Measurements from ENCODE around the gene COMMD8. TPM values are rescaled to one million over a fixed set of nuclear protein-coding genes. Genes with fewer than 3 reads are reported as not detected.
A peak's percentile ranks its signal among the peaks of the same experiment; 100 is the strongest.

Gene COMMD8
- total RNA-seq, 4 donors from 2014 or later = 10.1 to 18.5 (median 11.0) TPM

- no peak for DNase-seq (ENCODE audit: low spot score in 2 of 2)
- whole genome bisulfite sequencing = 44% methylated on average over 2 of the region's 2 CpGs
- no peaks in the 10 kb centered on the region for H3K27me3 ChIP-seq
- H3K27ac ChIP-seq = no peak overlapping the region
- no peaks in the 10 kb centered on the region for H3K36me3 ChIP-seq
- no peak overlapping the region for H3K4me3 ChIP-seq
- TF ChIP-seq POLR2AphosphoS5 (IDR thresholded peaks at IDR 0.05) (no peak), POLR2A (IDR thresholded peaks at IDR 0.05) (no peak), CTCF (IDR thresholded peaks at IDR 0.05) (no peak), EP300 (IDR thresholded peaks at IDR 0.05) (no peak)
- H3K4me1 ChIP-seq = peaks cover 27% of the 10 kb centered on the region
- no peaks in the 10 kb centered on the region for H3K9me3 ChIP-seq
Observed at GRCh38 chr4:47466056-47466785, 2.7 kb upstream of the COMMD8 start.

- H3K4me3 ChIP-seq = no peak overlapping the region
- no peak for DNase-seq (ENCODE audit: low spot score in 2 of 2)
- H3K4me1 ChIP-seq = peaks cover 18% of the 10 kb centered on the region
- 83% methylated on average over 2 of the region's 2 CpGs for WGBS
- no peak overlapping the region for H3K27ac ChIP-seq
- TF ChIP-seq EP300 (IDR thresholded peaks at IDR 0.05) (no peak), CTCF (IDR thresholded peaks at IDR 0.05) (no peak), POLR2AphosphoS5 (IDR thresholded peaks at IDR 0.05) (no peak)
- H3K27me3 ChIP-seq = no peaks in the 10 kb centered on the region
- H3K36me3 ChIP-seq = no peaks in the 10 kb centered on the region
- no peaks in the 10 kb centered on the region for H3K9me3 ChIP-seq
Observed at GRCh38 chr4:47465004-47465403, 1.5 kb upstream of the COMMD8 start.

- 5% methylated on average over 6 of the region's 6 CpGs for WGBS
- peak overlapping the region; percentile 75 for H3K27ac ChIP-seq
- no peaks in the 10 kb centered on the region for H3K9me3 ChIP-seq
- no peak for TF ChIP-seq POLR2A (IDR thresholded peaks at IDR 0.05)
- no peak for TF ChIP-seq CTCF (IDR thresholded peaks at IDR 0.05)
- no peak for TF ChIP-seq EP300 (IDR thresholded peaks at IDR 0.05)
- TF ChIP-seq POLR2AphosphoS5 (IDR thresholded peaks at IDR 0.05) = no peak
- peak overlapping the region; percentile 74 for H3K4me3 ChIP-seq
- no peak for DNase-seq (ENCODE audit: low spot score in 2 of 2)
- no peaks in the 10 kb centered on the region for H3K36me3 ChIP-seq
- peaks cover 17% of the 10 kb centered on the region for H3K4me1 ChIP-seq
- H3K27me3 ChIP-seq = no peaks in the 10 kb centered on the region
Observed at GRCh38 chr4:47462799-47463234, 685 bp downstream of the COMMD8 start.

- no peak overlapping the region for H3K4me3 ChIP-seq
- no peaks in the 10 kb centered on the region for H3K9me3 ChIP-seq
- H3K36me3 ChIP-seq = peaks cover 41% of the 10 kb centered on the region
- no peak for DNase-seq (ENCODE audit: low spot score in 2 of 2)
- no peak for TF ChIP-seq EP300 (IDR thresholded peaks at IDR 0.05)
- no peak for TF ChIP-seq POLR2A (IDR thresholded peaks at IDR 0.05)
- no peak for TF ChIP-seq POLR2AphosphoS5 (IDR thresholded peaks at IDR 0.05)
- no peak for TF ChIP-seq CTCF (IDR thresholded peaks at IDR 0.05)
- no peaks in the 10 kb centered on the region for H3K4me1 ChIP-seq
- no peak overlapping the region for H3K27ac ChIP-seq
- WGBS = 48% methylated on average over 4 of the region's 4 CpGs
- no peaks in the 10 kb centered on the region for H3K27me3 ChIP-seq
Observed at GRCh38 chr4:47451657-47452056, 11.8 kb downstream of the COMMD8 start.

GRCh38 chr4:47444031-47444430 is 19.5 kb downstream of the COMMD8 start:
- TF ChIP-seq EP300 (IDR thresholded peaks at IDR 0.05) = no peak
- no peak for TF ChIP-seq CTCF (IDR thresholded peaks at IDR 0.05)
- no peak for TF ChIP-seq POLR2AphosphoS5 (IDR thresholded peaks at IDR 0.05)
- TF ChIP-seq POLR2A (IDR thresholded peaks at IDR 0.05) = no peak

More at GRCh38 chr4:47444031-47444430, 19.5 kb downstream of the COMMD8 start:
- H3K4me1 ChIP-seq = no peaks in the 10 kb centered on the region
- no peaks in the 10 kb centered on the region for H3K27me3 ChIP-seq
- H3K9me3 ChIP-seq = no peaks in the 10 kb centered on the region
- WGBS = 90% methylated on average over 2 of the region's 2 CpGs
- H3K36me3 ChIP-seq = no peaks in the 10 kb centered on the region
- no peak overlapping the region for H3K4me3 ChIP-seq
- no peak for DNase-seq (ENCODE audit: low spot score in 2 of 2)
- H3K27ac ChIP-seq = no peak overlapping the region
